CD14-positive monocyte (primary cell): ENCODE data around the gene CNOT3. TPM values are rescaled to one million over a fixed set of nuclear protein-coding genes. Genes with fewer than 3 reads are reported as not detected.

Experiments used
- DNase-seq, 3 donors: peaks; one replicate each; pipeline ENCODE4 v3.0.0-alpha.2; 2011 to 2022
- H2AFZ ChIP-seq: 2 replicates; pipeline ENCODE4 v1.6.0; 2012; ENCODE audit warnings: mild to moderate bottlenecking, low read depth, low read length, inconsistent platforms; ENCODE audit not compliant: insufficient read depth, poor library complexity, severe bottlenecking
- H3K27ac ChIP-seq, 2 donors: 1 replicate in 1 of 2; 2 replicates in 1 of 2; pipeline ENCODE4 v1.5.1; 2012 to 2013; ENCODE audit warnings: low read length in 2 of 2, control low read depth in 1 of 2, inconsistent platforms in 1 of 2, low read depth in 1 of 2, mild to moderate bottlenecking in 1 of 2
- H3K27me3 ChIP-seq, 2 donors: one replicate each; pipeline versions ENCODE4 v1.6.0 to v1.6.1; 2011 to 2013; ENCODE audit warnings: low read length in 2 of 2; ENCODE audit not compliant: control insufficient read depth in 2 of 2, insufficient read depth in 2 of 2
- H3K36me3 ChIP-seq, 2 donors: replicated peaks in 1 of 2; 1 replicate in 1 of 2; 2 replicates in 1 of 2; pipeline versions ENCODE4 v1.5.1 to v1.6.1; 2012 to 2013; ENCODE audit warnings: low read length in 2 of 2, control low read depth in 1 of 2, inconsistent platforms in 1 of 2, mild to moderate bottlenecking in 1 of 2; ENCODE audit not compliant: insufficient read depth in 2 of 2, control insufficient read depth in 1 of 2
- H3K4me1 ChIP-seq, 2 donors: 1 replicate in 1 of 2; 2 replicates in 1 of 2; pipeline versions ENCODE4 v1.5.1 to v1.6.1; 2012 to 2013; ENCODE audit warnings: low read length in 2 of 2, control low read depth in 1 of 2, inconsistent platforms in 1 of 2, mild to moderate bottlenecking in 1 of 2, moderate library complexity in 1 of 2; ENCODE audit not compliant: insufficient read depth in 2 of 2, control insufficient read depth in 1 of 2
- H3K4me2 ChIP-seq: replicated peaks from 2 replicates; pipeline ENCODE3; 2012; ENCODE audit warnings: low read length, moderate library complexity, mild to moderate bottlenecking; ENCODE audit not compliant: poor library complexity, severe bottlenecking; ENCODE audit errors: extremely low read depth
- H3K4me3 ChIP-seq, 3 experiments: fragments of 200-600 bp in 1 of 3; sonication (generic) in 1 of 3; replicated peaks in 1 of 3; 1 replicate in 2 of 3; 2 replicates in 1 of 3; pipeline ENCODE4 v1.5.1; 2011 to 2013; ENCODE audit warnings: low read length in 3 of 3, mild to moderate bottlenecking in 3 of 3, control low read depth in 2 of 3, low read depth in 2 of 3, inconsistent platforms in 1 of 3, moderate library complexity in 1 of 3
- H3K79me2 ChIP-seq: 2 replicates; pipeline ENCODE4 v1.6.0; 2012; ENCODE audit warnings: mild to moderate bottlenecking, control low read depth, inconsistent platforms, low read length, moderate library complexity; ENCODE audit not compliant: insufficient read depth
- H3K9ac ChIP-seq: 2 replicates; pipeline ENCODE4 v1.6.0; 2017; ENCODE audit warnings: low read length, mild to moderate bottlenecking; ENCODE audit not compliant: insufficient read depth, poor library complexity, severe bottlenecking
- H3K9me3 ChIP-seq, 2 donors: replicated peaks in 1 of 2; 1 replicate in 1 of 2; 2 replicates in 1 of 2; pipeline versions ENCODE4 v1.5.1 to v1.6.1; 2012 to 2013; ENCODE audit warnings: low read length in 2 of 2, control low read depth in 1 of 2; ENCODE audit not compliant: control insufficient read depth in 1 of 2, insufficient read depth in 1 of 2
- H4K20me1 ChIP-seq: 2 replicates; pipeline ENCODE4 v1.6.0; 2012; ENCODE audit warnings: mild to moderate bottlenecking, low read length, control low read depth, moderate library complexity; ENCODE audit not compliant: insufficient read depth
- H3K27ac Mint-ChIP-seq, 7 donors: one replicate each; pipeline ENCODE4 v1.8.0; 2020; ENCODE audit warnings: mild to moderate bottlenecking in 7 of 7, mixed read lengths in 7 of 7, moderate library complexity in 6 of 7, inconsistent platforms in 2 of 7
- H3K27me3 Mint-ChIP-seq, 3 donors: one replicate each; pipeline ENCODE4 v1.8.0; 2021 to 2022; ENCODE audit warnings: low read depth in 3 of 3, mild to moderate bottlenecking in 3 of 3, mixed read lengths in 3 of 3, moderate library complexity in 3 of 3, inconsistent platforms in 1 of 3
- H3K36me3 Mint-ChIP-seq, 2 donors: one replicate each; pipeline ENCODE4 v1.8.0; 2020; ENCODE audit warnings: mixed read lengths in 2 of 2, inconsistent platforms in 1 of 2, mild to moderate bottlenecking in 1 of 2
- H3K4me1 Mint-ChIP-seq: one replicate; pipeline ENCODE4 v1.8.0; 2020; ENCODE audit warnings: mild to moderate bottlenecking, mixed read lengths
- H3K4me3 Mint-ChIP-seq, 2 donors: one replicate each; pipeline ENCODE4 v1.8.0; 2020; ENCODE audit warnings: mild to moderate bottlenecking in 2 of 2, mixed read lengths in 2 of 2, moderate library complexity in 1 of 2
- H3K9me3 Mint-ChIP-seq, 7 donors: one replicate each; pipeline ENCODE4 v1.8.0; 2020 to 2022; ENCODE audit warnings: mixed read lengths in 7 of 7, mild to moderate bottlenecking in 6 of 7, moderate library complexity in 6 of 7, inconsistent platforms in 2 of 7
- CTCF ChIP-seq: fragments of 200-600 bp; IDR thresholded peaks from one replicate; pipeline ENCODE4 v1.8.0; 2022; ENCODE audit warnings: antibody characterized with exemption, mild to moderate bottlenecking
- WGBS: methylation state at CpG from one replicate; pipeline ENCODE4 v1.1.5; 2013; ENCODE audit warnings: missing lambda C conversion rate; ENCODE audit not compliant: insufficient coverage; 5-methylcytosine and 5-hydroxymethylcytosine counted together
- intact Hi-C, 2 donors: fragments of 100-400 bp; cut with micrococcal nuclease; formaldehyde crosslinking; loops; one replicate each; pipeline versions ENCODE4 v1.15.0 to v1.15.1; 2023
- polyA plus RNA-seq, 3 donors: library from polyadenylated mRNA; depleted of rRNA in 1 of 3; unstranded in 2 of 3; stranded (reverse) in 1 of 3; fragments of 300-500 nt in 2 of 3; fragments of >200 nt in 1 of 3; fragmentation: Illumina TruSeq in 2 of 3; gene quantifications; 1 replicate in 2 of 3; 2 replicates in 1 of 3; pipeline ENCODE4 v1.2.3, GENCODE V29; 2012 to 2021

The CNOT3 gene
- polyA plus RNA-seq, 3 donors, result 3.0 to 22.5 (median 4.2) TPM

- Mint-ChIP-seq H3K4me3 (peak overlapping the region in 1 of 2 donors; percentile 47), H3K4me1 (peaks cover 33% of the 10 kb centered on the region), H3K27ac (peak overlapping the region in 6 of 7 donors; percentile 62 to 100 (median 92)), H3K9me3 (peaks cover 0 to 4% (median 0%) of the 10 kb centered on the region in 7 donors), H3K27me3 (no peaks in the 10 kb centered on the region), H3K36me3 (peaks cover 56 to 65% of the 10 kb centered on the region in 2 donors)
- peaks cover 39 to 44% of the 10 kb centered on the region in 2 donors for H3K4me1 ChIP-seq
- H3K27ac ChIP-seq, result peak overlapping the region in 1 of 2 donors; percentile 97
- no peak overlapping the region for H2AFZ ChIP-seq
- no peak for TF ChIP-seq CTCF
- no peak overlapping the region for H3K4me2 ChIP-seq
- H3K79me2 ChIP-seq, result peaks cover 44% of the 10 kb centered on the region
- H3K36me3 ChIP-seq, result peaks cover 38 to 55% of the 10 kb centered on the region in 2 donors
- H3K4me3 ChIP-seq, result no peak overlapping the region
- H3K9me3 ChIP-seq, result no peaks in the 10 kb centered on the region
- intact Hi-C loops, result loop anchor here (10.0 kb wide), 2 partner anchors 245 to 1455 kb away; partner anchors contain the start of genes LENG8 (in 1 of the 2) and U2AF2 (in 1 of the 2)
- no peaks in the 10 kb centered on the region for H3K27me3 ChIP-seq
- H3K9ac ChIP-seq, result no peak overlapping the region
- 90% methylated on average over 8 of the region's 16 CpGs for WGBS
- no peak for DNase-seq
- peaks cover 36% of the 10 kb centered on the region for H4K20me1 ChIP-seq
Measured at GRCh38 chr19:54199401-54199800, 61.8 kb downstream of the CNOT3 start.

- Mint-ChIP-seq H3K4me1 (peaks cover 51% of the 10 kb centered on the region), H3K36me3 (peaks cover 64 to 68% of the 10 kb centered on the region in 2 donors), H3K27ac (peak overlapping the region; percentile 99 to 100 (median 100)), H3K4me3 (peak overlapping the region; percentile 100), H3K27me3 (no peaks in the 10 kb centered on the region), H3K9me3 (peaks cover 0 to 4% (median 0%) of the 10 kb centered on the region in 7 donors)
- Histone ChIP-seq H4K20me1 (peaks cover 54% of the 10 kb centered on the region), H3K4me1 (peaks cover 57 to 62% of the 10 kb centered on the region in 2 donors), H3K36me3 (peaks cover 50 to 60% of the 10 kb centered on the region in 2 donors), H3K27ac (peak overlapping the region; percentile 93 to 97), H3K27me3 (no peaks in the 10 kb centered on the region), H3K4me2 (peak overlapping the region; percentile 99), H3K9me3 (no peaks in the 10 kb centered on the region), H3K79me2 (peaks cover 62% of the 10 kb centered on the region), H2AFZ (no peak overlapping the region), H3K9ac (peak overlapping the region; percentile 85), H3K4me3 (peak overlapping the region; percentile 83 to 99 (median 91))
- TF ChIP-seq CTCF, result no peak
- intact Hi-C loops, result loop anchor here in 1 of 2 donors (5.0 kb wide), 1 partner anchor 34 kb away; no protein-coding TSS in a partner anchor
- no peak for DNase-seq
- 5% methylated on average over 22 of the region's 28 CpGs for WGBS
Measured at GRCh38 chr19:54201172-54201701, 63.7 kb downstream of the CNOT3 start.
